ENCODE results near the gene EML6.
"Not testable (repeated sequence)": the region's sequence is repeated elsewhere in the genome, so short reads cannot be mapped to it uniquely, and the experiment has no call there.

The EML6 gene

GRCh38 chr2:54853616-54854310, 130.3 kb downstream of the EML6 start:
- no peak for DNase-seq

DNA sequence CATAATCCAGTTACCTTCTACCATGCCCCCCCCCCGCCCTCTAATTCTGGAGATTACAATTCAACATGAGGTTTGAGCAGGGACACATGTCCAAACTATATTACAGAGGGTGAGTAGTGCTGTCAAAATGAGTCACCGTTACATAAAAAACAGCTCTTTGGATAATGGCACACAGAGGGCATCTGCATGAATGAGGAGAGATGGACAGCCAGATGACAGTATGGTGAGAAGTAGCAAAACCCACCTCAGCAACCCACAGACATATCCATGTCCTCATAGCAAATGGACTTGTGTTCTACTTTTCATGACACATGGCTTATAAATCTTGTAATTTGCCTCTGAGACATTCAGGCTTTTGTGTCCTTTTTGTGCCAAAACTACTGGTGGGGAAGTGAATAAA, 132.0 kb downstream of the EML6 start:
- no peak for DNase-seq

- peak; percentile 42 to 80 for DNase-seq
Observed at GRCh38 chr2:54858021-54858681, 134.7 kb downstream of the EML6 start.

DNA sequence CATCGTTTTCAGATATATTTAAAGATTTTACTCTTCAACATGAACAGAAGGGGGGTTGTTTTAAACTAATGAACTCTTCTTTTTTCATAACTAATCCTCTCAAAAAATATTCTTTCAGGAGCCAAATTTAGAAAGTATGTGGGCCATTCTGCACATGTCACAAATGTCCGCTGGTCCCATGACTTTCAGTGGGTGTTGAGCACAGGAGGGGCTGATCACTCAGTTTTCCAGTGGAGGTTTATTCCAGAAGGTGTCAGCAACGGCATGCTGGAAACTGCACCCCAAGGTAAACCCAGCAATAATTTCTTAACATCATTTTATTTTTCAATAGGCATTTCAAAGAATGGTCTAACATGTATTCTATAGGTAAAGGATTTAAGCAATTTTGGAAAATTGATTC, 136.0 kb downstream of the EML6 start:
- no peak for DNase-seq

GRCh38 chr2:54859997-54860701, 136.7 kb downstream of the EML6 start:
- DNase-seq = peak in 1 of 2 experiments; percentile 46

DNA sequence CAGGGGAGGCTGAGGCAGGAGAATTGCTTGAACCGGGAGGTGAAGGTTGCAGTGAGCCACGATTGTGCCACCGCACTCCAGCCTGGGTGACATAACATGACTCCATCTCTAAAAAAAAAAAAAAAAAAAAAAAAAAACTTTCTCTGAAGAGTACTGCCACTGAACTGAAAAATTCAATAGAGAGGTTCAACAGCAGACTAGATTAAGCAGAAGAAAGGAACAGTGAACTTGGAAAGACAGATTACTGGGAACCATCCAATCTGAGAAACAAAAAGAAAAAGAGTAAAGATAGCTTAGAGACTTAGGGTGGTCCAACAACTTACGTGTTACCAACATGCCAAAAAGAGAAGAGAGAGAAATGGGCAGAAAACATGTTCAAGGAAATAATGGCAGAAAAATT, 138.8 kb downstream of the EML6 start:
- DNase-seq = no peak

DNA sequence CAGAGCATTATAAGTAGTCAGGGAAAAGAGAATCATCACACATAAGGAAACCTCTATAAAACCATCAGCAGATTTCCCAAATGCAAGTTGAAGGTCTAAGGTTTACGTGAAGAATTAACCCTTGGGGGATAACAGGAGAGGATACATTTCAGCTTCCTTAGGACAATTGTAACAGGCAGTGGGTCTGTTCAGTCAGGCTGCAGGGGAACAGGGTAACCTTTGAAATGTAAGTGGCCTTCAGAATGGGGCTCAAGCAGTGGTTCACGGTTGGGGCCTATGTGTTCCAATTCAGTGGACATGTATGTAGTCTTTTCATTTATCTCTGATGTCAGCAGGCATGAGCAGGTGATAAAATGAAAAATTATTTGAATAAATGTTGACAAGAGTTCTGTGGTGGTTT, 139.3 kb downstream of the EML6 start:
- DNase-seq = no peak

GRCh38 chr2:54863660-54864059, 140.2 kb downstream of the EML6 start:
- no peak for DNase-seq

- no peak for DNase-seq
Observed at GRCh38 chr2:54864096-54864495, 140.6 kb downstream of the EML6 start.

DNA sequence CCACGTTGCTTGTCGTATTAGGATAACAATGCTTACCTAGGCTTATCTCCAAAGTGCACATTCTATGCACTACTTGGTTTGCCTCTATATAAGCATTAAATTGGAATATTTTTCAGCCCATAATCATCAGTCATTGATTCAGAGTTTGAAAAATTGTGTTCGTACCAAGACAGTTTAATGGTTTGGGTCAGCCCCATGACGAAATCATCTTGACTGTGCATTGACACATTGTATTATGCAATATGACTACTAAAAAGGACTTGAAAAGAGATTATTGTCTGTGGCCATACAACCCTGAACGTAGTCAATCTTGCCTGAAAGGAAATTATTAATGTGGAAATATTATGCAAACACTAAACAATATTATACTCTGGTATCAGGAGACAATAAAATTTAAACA, 141.3 kb downstream of the EML6 start:
- DNase-seq = no peak

DNA sequence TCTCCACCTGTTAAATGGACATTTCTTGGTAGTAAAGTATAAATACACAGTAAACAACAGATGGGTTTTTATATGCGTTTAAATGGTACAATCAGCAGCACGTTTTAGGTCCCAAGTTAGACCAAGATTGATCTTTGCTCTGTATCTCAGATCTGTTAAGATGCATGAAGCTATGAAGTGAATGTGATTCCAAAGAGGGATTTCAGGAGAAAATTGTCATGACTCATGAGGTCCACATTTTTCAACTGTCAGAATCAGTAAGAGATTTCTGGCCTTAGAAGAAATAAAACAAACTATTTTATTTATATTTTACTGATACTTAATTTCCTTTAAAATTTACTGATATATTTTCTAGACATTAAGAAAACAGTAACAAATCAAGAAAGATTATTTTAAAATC, 142.7 kb downstream of the EML6 start:
- no peak for DNase-seq

DNA sequence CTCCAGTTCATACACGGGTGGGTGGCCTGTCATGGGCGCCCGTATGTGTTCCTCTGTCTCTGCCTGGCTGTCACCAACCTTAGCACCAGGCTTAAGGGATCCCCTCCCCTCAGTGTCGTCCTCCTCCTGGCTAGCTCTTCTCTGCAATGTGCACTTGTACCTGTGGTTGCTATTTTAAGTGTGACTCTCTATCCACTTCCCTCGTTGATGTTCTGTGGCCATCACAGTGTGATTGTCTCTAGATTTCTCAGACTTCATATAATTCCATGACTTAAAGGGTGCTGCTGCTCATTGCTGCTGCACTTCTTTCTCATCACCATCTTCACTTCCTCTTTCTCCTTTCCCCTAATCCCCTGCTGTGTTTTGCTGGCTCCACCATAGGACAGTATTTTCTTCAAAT, 143.4 kb downstream of the EML6 start:
- DNase-seq = no peak

DNA sequence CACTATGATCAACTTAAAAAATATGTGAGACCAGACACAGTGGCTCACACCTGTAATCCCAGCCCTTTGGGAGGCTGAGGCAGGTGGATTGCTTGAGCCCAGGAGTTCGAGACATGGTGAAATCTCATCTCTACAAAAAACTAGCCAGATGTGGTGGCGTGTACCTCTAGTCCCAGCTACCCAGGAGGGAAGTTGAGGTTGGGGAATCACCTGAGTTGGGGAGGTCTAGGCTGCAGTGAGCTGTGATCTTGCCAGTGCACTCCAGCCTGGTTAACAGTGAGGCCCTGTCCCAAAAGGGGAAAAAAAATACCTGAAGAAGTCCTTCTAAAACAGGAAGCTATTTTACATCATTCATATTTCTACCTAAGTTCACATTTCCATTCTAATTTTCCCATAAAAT, 144.0 kb downstream of the EML6 start:
- DNase-seq = no peak

- peak; percentile 70 to 88 for DNase-seq
Observed at GRCh38 chr2:54871457-54872107, 148.1 kb downstream of the EML6 start.

DNA sequence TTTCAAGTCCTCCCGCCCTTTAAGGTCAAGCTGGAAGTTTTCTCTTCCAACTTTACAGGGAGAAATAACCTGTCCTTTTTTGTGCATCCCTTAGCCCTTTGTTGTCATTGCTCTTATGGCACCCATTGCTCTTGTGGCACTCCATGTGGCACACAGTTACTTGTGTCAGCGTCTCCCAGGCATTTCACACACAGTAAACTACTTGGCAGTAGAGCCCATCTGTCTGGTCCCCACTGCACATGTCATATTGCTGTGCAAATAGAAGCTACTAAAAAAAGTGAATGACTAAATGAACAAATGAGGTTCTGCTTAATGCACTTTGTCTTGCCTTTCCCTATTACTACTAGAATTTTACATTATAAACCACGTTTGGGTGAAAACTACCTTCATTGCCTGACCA, 149.3 kb downstream of the EML6 start:
- peak in 1 of 2 experiments; percentile 18 for DNase-seq

GRCh38 chr2:54873236-54873635, 149.8 kb downstream of the EML6 start:
- DNase-seq = not testable (repeated sequence)

GRCh38 chr2:54876764-54877163, 153.3 kb downstream of the EML6 start:
- no peak for DNase-seq

DNA sequence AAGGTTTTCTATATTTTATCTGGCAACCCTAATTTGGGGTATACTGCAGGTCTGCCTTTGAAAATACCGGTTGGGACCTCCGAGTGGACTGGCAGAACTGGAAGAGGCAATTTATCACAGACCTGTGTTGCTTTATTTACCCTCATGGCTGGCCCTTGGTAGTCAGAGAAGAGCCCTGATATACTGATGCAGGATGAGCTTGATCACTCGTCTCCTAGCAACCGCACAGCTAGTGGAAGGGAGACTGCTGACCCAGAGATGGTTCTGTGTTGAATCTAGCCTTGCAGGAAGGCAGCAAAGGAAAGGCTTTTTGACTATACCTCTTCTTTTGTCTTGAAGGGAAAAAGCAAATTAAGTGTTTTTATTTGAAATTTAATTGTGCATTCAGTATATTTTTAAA, 154.7 kb downstream of the EML6 start:
- peak in 1 of 2 experiments; percentile 6 for DNase-seq

DNA sequence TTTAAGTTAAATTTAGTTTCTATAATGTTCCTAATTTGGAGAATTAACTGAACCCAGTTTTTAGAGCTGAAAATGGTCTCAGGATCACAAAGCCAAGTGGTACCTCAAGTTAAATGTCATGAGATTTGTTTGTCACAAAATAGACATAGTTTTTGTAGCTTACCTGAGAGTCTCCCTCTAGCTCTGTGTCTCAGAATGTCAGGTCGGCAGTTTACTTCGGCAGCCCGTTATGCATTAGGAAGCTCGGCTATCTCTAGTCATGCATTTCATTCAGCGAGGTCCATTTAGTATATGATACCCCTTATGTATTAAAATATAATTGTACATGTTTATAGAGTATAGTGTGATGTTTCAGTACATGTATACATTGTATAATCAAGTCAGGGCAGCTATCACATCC, 155.6 kb downstream of the EML6 start:
- DNase-seq = no peak

- peak; percentile 76 to 86 for DNase-seq
Observed at GRCh38 chr2:54879598-54880332, 156.3 kb downstream of the EML6 start.

DNA sequence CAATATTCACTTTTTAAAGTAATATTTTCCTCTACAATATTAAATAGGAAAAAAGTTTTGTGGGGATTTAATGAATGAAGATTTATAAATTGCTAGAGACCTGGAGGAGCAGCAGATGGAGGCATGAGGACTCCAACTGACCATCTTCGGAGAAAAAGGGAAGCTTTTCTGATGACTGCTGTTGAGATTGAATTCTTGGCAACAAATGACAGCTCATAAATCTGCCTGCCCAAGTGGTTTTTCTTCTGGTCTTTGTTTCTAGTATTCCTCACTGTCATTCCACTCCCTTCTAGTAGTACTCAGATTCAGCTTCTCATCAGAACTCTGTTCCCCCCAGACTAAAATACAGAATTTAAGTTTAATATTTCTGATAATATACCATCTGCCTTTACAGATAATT, 157.0 kb downstream of the EML6 start:
- DNase-seq = peak; percentile 76 to 84

DNA sequence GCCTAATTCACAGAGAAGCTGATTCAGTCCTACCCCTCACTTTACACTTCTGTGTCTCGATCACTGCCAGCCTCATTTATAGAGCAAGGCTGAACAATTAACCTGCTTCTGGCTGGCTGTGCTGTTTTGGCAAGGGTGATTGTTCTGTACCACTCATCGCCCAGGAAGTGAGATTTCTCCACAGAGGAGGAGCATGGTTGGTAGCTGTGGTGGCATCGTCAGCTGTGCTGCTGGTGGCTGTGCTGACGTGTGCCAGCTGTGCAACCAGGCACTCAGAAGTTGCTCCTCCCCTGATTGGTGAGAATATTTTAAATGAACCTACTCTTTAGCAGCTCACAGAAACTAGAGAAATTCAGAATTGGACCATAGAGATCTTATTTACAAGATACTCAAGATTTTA, 158.3 kb downstream of the EML6 start:
- peak in 1 of 2 experiments; percentile 24 for DNase-seq

- DNase-seq = no peak
Observed at GRCh38 chr2:54885891-54886290, 162.4 kb downstream of the EML6 start.

Data from NCI-H446 (cell line).